Raji (cell line): ENCODE measurements around the gene TAF1.

Experiments used
- POLR2A ChIP-seq: IDR thresholded peaks from 2 replicates; pipeline ENCODE4 v1.6.1; 2011; ENCODE audit warnings: low read depth, low read length, control low read depth; ENCODE audit not compliant: insufficient read depth

The TAF1 gene

DNA sequence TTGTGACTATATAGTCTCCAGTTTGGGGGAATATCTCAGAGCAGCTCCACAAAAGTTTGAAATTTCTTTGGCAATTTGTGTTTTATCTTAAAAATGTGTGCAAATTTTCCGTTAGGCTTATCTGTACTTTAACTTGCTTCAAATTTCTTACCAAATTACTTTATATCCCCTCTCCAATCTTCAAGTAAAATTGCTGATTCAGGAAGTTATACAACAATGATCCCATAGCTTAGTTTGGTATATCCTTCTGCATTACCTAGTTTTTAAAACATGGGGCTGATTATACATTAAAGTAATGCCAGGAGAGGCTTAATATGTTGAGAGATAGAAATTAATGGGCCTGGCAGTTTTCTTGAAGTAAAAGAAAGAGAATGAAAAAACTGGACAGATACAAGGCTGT is 66.6 kb downstream of the TAF1 start:
- TF ChIP-seq POLR2A, result no peak

DNA sequence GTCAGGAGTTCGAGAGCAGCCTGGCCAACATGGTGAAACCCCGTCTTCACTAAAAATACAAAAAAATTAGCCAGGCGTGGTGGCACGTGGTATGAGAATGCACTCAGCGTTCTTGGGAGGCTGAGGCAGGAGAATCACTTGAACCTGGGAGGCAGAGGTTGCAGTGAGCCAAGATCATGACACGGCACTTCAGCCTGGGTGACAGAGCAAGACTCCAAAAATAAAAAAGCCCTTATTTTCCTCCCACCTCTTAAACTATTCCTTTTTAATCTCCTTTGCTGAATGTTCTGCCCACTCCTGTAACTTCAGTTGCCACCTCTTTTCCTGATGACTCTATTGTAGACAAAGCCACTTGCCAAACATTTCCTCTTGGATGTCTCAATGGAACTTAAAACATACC is 72.6 kb downstream of the TAF1 start:
- TF ChIP-seq POLR2A, result no peak

- no peak for TF ChIP-seq POLR2A
These were observed 73.3 kb downstream of the TAF1 start for GRCh38 chrX:71439420-71439819.

- no peak for TF ChIP-seq POLR2A
These were observed 73.7 kb downstream of the TAF1 start for GRCh38 chrX:71439896-71440295.

DNA sequence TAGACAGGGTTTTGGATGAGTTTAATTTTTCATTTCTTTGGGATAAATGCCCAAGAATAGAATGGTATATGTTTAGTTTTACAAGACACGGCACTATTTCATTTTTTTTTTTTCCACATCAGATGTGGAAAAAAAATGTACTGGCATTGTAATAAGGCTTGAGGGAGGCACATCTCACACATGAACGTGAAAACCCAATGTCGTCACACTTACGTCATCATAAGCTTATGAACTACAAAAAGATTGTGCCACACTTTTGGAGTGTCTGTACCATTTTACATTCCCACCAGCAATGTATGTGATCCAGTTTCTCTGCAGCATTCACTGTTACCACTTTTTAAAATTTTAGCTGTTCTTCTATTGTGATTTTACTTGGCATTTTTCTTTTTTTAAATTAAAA is 74.2 kb downstream of the TAF1 start:
- no peak for TF ChIP-seq POLR2A

- TF ChIP-seq POLR2A, result no peak
These were observed 84.4 kb downstream of the TAF1 start for GRCh38 chrX:71450433-71451106.

DNA sequence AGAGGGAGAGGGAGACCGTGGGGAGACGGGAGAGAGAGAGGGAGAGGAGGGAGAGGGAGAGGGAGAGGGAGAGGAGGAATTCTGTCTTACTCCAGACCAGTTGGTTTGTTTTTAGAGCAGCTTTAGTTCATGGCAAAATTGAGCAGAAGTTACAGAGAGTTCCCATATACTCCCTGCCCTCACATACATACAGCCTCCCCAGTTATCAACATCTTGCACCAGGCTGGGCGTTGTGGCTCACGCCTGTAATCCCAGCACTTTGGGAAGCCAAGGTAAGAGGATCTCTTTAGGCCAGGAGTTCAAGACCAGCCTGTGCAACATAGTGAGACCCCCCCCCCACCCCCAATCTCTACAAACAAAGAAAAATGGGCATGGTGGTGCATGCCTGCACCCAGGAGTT is 86.9 kb downstream of the TAF1 start:
- TF ChIP-seq POLR2A, result no peak

DNA sequence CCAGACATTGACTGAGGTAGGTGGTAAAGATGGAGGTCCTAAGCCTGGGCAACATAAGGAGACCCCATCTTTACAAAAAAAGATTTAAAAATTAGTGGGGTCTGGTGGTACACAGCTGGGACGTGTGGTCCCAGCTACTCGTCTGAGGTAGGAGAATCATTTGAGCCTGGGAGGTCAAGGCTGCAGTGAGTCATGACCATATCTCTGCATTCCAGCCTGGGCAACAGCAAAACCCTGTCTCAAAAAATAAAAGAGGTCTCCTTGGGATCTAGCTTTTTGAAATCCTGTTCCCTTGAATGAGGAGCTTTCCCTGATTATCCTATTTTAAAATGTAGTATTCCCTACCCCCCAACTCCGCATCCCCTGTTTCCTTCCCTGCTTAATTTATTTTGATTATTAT is 88.1 kb downstream of the TAF1 start:
- no peak for TF ChIP-seq POLR2A

DNA sequence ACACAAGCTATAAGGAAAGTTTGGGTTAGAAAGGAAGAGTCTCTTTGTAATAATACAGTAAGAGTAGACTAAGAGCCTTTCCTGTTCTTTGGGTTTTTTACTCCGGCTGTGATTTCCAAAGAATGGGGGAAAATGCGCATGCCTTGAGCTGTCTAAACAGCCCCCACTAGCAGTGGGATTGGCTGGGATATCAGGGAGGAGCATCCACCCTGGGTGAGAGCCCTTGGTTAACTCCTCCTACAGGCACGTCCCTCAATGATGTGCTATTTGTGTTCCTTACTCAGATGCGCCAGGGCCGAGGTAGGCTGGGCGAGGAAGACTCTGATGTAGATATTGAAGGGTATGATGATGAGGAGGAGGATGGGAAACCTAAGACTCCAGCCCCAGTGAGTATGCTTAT is 92.7 kb downstream of the TAF1 start:
- no peak for TF ChIP-seq POLR2A

GRCh38 chrX:71464968-71465367 is 98.8 kb downstream of the TAF1 start:
- TF ChIP-seq POLR2A, result no peak

GRCh38 chrX:71466979-71467523 is 100.9 kb downstream of the TAF1 start:
- no peak for TF ChIP-seq POLR2A

- no peak for TF ChIP-seq POLR2A
These were observed 109.8 kb downstream of the TAF1 start for GRCh38 chrX:71475785-71476540.

DNA sequence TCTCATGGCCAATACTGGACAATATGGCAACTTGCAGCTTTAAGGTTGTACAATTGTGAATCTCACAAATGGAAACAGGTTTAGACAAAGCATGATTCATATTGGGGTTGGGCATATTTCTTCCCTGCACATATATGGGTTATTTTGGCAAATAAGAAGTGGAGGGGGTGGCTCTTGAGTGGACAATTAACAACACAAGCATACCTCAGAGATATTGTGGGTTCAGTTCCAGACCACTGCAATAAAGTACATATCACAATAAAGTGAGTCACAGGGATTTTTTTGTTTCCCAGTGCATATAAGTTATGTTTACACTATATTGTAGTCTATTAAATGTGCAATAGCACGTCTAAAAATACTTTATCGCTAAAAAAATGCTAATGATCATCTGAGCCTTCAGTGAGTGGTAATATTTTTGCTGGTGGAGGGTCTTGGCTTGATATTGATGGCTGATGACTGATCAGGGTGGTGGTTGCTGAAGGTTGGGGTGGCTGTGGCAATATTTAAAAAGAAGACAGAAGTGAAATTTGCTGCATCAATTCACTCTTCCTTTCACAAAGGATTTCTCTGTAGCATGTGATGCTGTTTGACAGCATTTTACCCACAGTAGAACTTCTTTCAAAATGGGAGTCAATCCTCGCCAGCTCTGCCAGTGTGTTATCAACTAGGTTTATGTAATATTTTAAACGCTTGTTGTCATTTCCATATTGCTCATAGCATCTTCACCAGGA is 116.2 kb downstream of the TAF1 start:
- TF ChIP-seq POLR2A, result no peak

GRCh38 chrX:71487814-71488213 is 121.7 kb downstream of the TAF1 start:
- no peak for TF ChIP-seq POLR2A

DNA sequence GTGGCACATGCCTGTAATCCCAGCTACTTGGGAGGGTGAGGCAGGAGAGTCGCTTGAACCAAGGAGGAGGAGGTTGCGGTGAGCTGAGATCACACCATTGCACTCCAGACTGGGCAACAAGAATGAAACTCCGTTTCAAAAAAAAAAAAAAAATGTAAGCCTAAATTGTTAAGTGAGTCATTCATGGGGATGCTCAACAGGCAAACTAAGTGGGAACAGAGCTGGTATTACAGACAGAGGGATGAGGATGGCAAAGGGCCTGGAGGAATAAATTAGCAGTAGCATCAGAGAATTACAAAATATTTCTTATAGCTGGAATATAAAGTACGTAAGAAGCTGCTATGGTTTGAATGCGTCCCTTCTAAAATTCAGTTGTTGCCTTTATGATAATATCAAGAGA is 123.4 kb downstream of the TAF1 start:
- TF ChIP-seq POLR2A, result no peak
